Transverse colon (tissue), 3 donors: ENCODE measurements around the gene NEK3.
"Not testable (repeated sequence)": the region's sequence is repeated elsewhere in the genome, so short reads cannot be mapped to it uniquely, and the experiment has no call there.

Experiments used
- EP300 ChIP-seq: sonication (generic); formaldehyde crosslinking; IDR thresholded peaks from one replicate; pipeline ENCODE4 v1.6.1; 2017; ENCODE audit warnings: antibody characterized with exemption, low read depth
- TF ChIP-seq, protein P1 (sequence below), 5 experiments: fragments of 200-600 bp in 3 of 5; fragments of 450-650 bp in 2 of 5; sonication (generic) in 3 of 5; IDR thresholded peaks; 1 replicate in 2 of 5; 2 replicates in 3 of 5; pipeline ENCODE4 v1.5.1; 2016 to 2017; ENCODE audit warnings: antibody characterized with exemption in 5 of 5, inconsistent platforms in 3 of 5, mild to moderate bottlenecking in 2 of 5, moderate library complexity in 1 of 5

DNA sequence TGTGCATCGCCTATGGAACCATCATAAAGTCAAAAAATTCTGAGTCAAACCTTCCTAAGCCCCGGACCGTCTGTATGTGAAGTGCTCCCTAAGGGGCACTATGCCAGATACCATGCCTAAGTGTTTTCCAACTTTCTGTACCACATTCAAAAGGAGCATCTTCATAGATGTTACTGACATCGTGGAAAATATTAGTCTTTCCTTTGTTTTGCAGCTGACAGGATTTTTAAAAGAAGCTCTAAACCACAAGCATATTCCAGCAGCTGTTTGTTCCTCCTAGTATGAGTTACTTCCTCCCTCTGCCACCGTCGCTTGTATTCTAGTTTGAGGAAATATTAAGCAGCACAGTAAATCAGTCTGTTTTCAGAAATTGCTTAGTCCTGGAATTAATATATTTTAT, 14.6 kb upstream of the NEK3 start:
- TF ChIP-seq, protein P1, sequence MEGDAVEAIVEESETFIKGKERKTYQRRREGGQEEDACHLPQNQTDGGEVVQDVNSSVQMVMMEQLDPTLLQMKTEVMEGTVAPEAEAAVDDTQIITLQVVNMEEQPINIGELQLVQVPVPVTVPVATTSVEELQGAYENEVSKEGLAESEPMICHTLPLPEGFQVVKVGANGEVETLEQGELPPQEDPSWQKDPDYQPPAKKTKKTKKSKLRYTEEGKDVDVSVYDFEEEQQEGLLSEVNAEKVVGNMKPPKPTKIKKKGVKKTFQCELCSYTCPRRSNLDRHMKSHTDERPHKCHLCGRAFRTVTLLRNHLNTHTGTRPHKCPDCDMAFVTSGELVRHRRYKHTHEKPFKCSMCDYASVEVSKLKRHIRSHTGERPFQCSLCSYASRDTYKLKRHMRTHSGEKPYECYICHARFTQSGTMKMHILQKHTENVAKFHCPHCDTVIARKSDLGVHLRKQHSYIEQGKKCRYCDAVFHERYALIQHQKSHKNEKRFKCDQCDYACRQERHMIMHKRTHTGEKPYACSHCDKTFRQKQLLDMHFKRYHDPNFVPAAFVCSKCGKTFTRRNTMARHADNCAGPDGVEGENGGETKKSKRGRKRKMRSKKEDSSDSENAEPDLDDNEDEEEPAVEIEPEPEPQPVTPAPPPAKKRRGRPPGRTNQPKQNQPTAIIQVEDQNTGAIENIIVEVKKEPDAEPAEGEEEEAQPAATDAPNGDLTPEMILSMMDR (IDR thresholded peaks at IDR 0.05), result not testable (repeated sequence)
- TF ChIP-seq EP300, result not testable (repeated sequence)
